ENCODE measurements around the gene TLCD3B. TPM values are rescaled to one million over a fixed set of nuclear protein-coding genes. Genes with fewer than 3 reads are reported as not detected.

TLCD3B gene
- total and polyA plus RNA-seq, 12 donors, result 0.29 TPM; not detected in 11

GRCh38 chr16:30076276-30076791, 45.3 kb upstream of the TLCD3B start:
- Histone ChIP-seq H3K36me3 (peaks cover 3 to 70% (median 36%) of the 10 kb centered on the region in 9 donors), H3K4me1 (peaks cover 13 to 49% (median 37%) of the 10 kb centered on the region in 9 donors), H3K27ac (peak overlapping the region; percentile 48 to 99 (median 96)), H3K4me3 (peak overlapping the region; percentile 86 to 100 (median 98)), H3K9me3 (no peaks in the 10 kb centered on the region), H3K27me3 (no peaks in the 10 kb centered on the region)
- ATAC-seq (peak; percentile 9 to 53 (median 21)), DNase-seq (no peak)
- 2% methylated on average over 33 of the region's 33 CpGs for WGBS, 2 donors
- no peak for TF ChIP-seq CTCF (IDR thresholded peaks at IDR 0.05)
- intact Hi-C loops (cut with DNase I), result loop anchor here in 2 of 10 donors (10.0 kb wide), 2 partner anchors 328 to 578 kb away; partner anchors contain the start of genes FBRS (in 1 of the 2), PRR14 (in 1 of the 2) and ZNF771 (in 1 of the 2)

- WGBS, 2 donors, result 2% methylated on average over 58 to 67 of the region's 67 CpGs
- Histone ChIP-seq H3K27ac (peak within 1 kb of the TSS; percentile 48 to 99 (median 96)), H3K27me3 (no peaks in the 10 kb centered on the region), H3K4me1 (peaks cover 13 to 55% (median 41%) of the 10 kb centered on the region in 9 donors), H3K36me3 (peaks cover 3 to 70% (median 36%) of the 10 kb centered on the region in 9 donors), H3K4me3 (peak within 1 kb of the TSS; percentile 86 to 100 (median 98)), H3K9me3 (no peaks in the 10 kb centered on the region)
- intact Hi-C loops (cut with DNase I), result loop anchor here in 3 of 10 donors (1.0 to 10.0 kb wide), 3 partner anchors 10 to 579 kb away; partner anchors contain the start of genes ALDOA (in 1 of the 3), FBRS (in 1 of the 3), PRR14 (in 1 of the 3) and ZNF771 (in 1 of the 3)
- DNase-seq (peak; percentile 92 to 93), ATAC-seq (peak; percentile 86 to 97 (median 95))
- peak in 3 of 9 donors; percentile 24 to 44 (median 34) for TF ChIP-seq CTCF (IDR thresholded peaks at IDR 0.05)
Observed at GRCh38 chr16:30075503-30076275, 44.6 kb upstream of the TLCD3B start, which contains the start of gene PPP4C. TSS of gene PPP4C (plus strand) at chr16:30075994. CDS start at chr16:30076378, 384 bp downstream.

- ATAC-seq, result no peak
- Histone ChIP-seq H3K36me3 (peaks cover 8 to 80% (median 57%) of the 10 kb centered on the region in 9 donors), H3K4me3 (peak overlapping the region in 4 of 10 donors; percentile 10 to 100 (median 50)), H3K9me3 (no peaks in the 10 kb centered on the region), H3K4me1 (peaks cover 13 to 60% (median 57%) of the 10 kb centered on the region in 9 donors), H3K27me3 (no peaks in the 10 kb centered on the region), H3K27ac (peak overlapping the region in 6 of 10 donors; percentile 7 to 100 (median 54))
- DNase-seq, result no peak
- intact Hi-C loops (cut with DNase I), result loop anchor here in 2 of 10 donors (10.0 kb wide), 2 partner anchors 334 to 584 kb away; partner anchors contain the start of genes FBRS (in 1 of the 2), PRR14 (in 1 of the 2) and ZNF771 (in 1 of the 2)
- no peak for TF ChIP-seq CTCF (IDR thresholded peaks at IDR 0.05)
Observed at GRCh38 chr16:30070490-30070889, 39.4 kb upstream of the TLCD3B start.

All from heart right ventricle (tissue), 16 donors.